ENCODE data around the gene RBBP5.

- no peak for TF ChIP-seq CTCF (conservative IDR thresholded peaks at IDR 0.05; ENCODE audit: low read depth in 2 of 2)
- TF ChIP-seq ZNF114 (CRISPR knock-in tag; IDR thresholded peaks at IDR 0.05) = no peak
- TF ChIP-seq STAT1 (IDR thresholded peaks at IDR 0.05; ENCODE audit: unreplicated experiment) = no peak
- TF ChIP-seq EZH2phosphoT487 (IDR thresholded peaks at IDR 0.05; ENCODE audit: unreplicated experiment) = no peak
- TF ChIP-seq, protein P1, sequence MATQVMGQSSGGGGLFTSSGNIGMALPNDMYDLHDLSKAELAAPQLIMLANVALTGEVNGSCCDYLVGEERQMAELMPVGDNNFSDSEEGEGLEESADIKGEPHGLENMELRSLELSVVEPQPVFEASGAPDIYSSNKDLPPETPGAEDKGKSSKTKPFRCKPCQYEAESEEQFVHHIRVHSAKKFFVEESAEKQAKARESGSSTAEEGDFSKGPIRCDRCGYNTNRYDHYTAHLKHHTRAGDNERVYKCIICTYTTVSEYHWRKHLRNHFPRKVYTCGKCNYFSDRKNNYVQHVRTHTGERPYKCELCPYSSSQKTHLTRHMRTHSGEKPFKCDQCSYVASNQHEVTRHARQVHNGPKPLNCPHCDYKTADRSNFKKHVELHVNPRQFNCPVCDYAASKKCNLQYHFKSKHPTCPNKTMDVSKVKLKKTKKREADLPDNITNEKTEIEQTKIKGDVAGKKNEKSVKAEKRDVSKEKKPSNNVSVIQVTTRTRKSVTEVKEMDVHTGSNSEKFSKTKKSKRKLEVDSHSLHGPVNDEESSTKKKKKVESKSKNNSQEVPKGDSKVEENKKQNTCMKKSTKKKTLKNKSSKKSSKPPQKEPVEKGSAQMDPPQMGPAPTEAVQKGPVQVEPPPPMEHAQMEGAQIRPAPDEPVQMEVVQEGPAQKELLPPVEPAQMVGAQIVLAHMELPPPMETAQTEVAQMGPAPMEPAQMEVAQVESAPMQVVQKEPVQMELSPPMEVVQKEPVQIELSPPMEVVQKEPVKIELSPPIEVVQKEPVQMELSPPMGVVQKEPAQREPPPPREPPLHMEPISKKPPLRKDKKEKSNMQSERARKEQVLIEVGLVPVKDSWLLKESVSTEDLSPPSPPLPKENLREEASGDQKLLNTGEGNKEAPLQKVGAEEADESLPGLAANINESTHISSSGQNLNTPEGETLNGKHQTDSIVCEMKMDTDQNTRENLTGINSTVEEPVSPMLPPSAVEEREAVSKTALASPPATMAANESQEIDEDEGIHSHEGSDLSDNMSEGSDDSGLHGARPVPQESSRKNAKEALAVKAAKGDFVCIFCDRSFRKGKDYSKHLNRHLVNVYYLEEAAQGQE (IDR thresholded peaks at IDR 0.05; ENCODE audit: unreplicated experiment) = no peak
- no peak for TF ChIP-seq POLR2AphosphoS5 (IDR thresholded peaks at IDR 0.05; ENCODE audit: low read depth)
- no peak for TF ChIP-seq EZH2 (IDR thresholded peaks at IDR 0.05; ENCODE audit: low read depth, unreplicated experiment)
- no peak for TF ChIP-seq CREB1 (CRISPR knock-in tag; IDR thresholded peaks at IDR 0.05; ENCODE audit: low read depth)
- TF ChIP-seq JUNB (IDR thresholded peaks at IDR 0.05; ENCODE audit: unreplicated experiment) = no peak
- no peak for TF ChIP-seq ZNF331 (CRISPR knock-in tag; IDR thresholded peaks at IDR 0.05; ENCODE audit: low read depth)
- no peak for TF ChIP-seq ETS1 (IDR thresholded peaks at IDR 0.05)
Measured at GRCh38 chr1:205057808-205058575, 63.8 kb downstream of the RBBP5 start.
